Neural cell (in vitro differentiated cells): ENCODE results near the gene OR51I2. TPM values are rescaled to one million over a fixed set of nuclear protein-coding genes. Genes with fewer than 3 reads are reported as not detected.

Experiments
- H2AFZ ChIP-seq: fragments of 200-600, 300-800 bp; sonication (generic), shearing (Covaris generic); 2 replicates; pipeline ENCODE4 v1.6.0; 2014; ENCODE audit warnings: low read depth, mild to moderate bottlenecking, antibody characterized with exemption, low read length, moderate library complexity
- H3F3A ChIP-seq: fragments of 200-600 bp; shearing (Covaris generic); 2 replicates; pipeline ENCODE4 v1.6.1; 2016; ENCODE audit warnings: mild to moderate bottlenecking, moderate library complexity, mixed read lengths, antibody characterized with exemption, low read length; ENCODE audit not compliant: insufficient read depth, poor library complexity, severe bottlenecking
- H3K27ac ChIP-seq: fragments of 200-600, 300-800 bp; sonication (generic), shearing (Covaris generic); 2 replicates; pipeline ENCODE4 v1.5.1; 2014; ENCODE audit warnings: mild to moderate bottlenecking, low read length, moderate library complexity
- H3K27me3 ChIP-seq: fragments of 300-800, 200-600 bp; sonication (generic), shearing (Covaris generic); 2 replicates; pipeline ENCODE4 v1.6.0; 2014; ENCODE audit warnings: mild to moderate bottlenecking, low read depth, low read length, moderate library complexity; ENCODE audit not compliant: insufficient read depth
- H3K36me3 ChIP-seq: fragments of 300-800, 200-600 bp; sonication (generic), shearing (Covaris generic); 2 replicates; pipeline ENCODE4 v1.5.1; 2014; ENCODE audit warnings: mild to moderate bottlenecking, antibody characterized with exemption, low read length, moderate library complexity; ENCODE audit not compliant: insufficient read depth
- H3K4me2 ChIP-seq: fragments of 300-800, 200-600 bp; sonication (generic), shearing (Covaris generic); 2 replicates; pipeline ENCODE4 v1.6.0; 2014; ENCODE audit warnings: mild to moderate bottlenecking, low read length
- H3K4me3 ChIP-seq: fragments of 300-800, 200-600 bp; sonication (generic), shearing (Covaris generic); 2 replicates; pipeline ENCODE4 v1.5.1; 2014; ENCODE audit warnings: mild to moderate bottlenecking, low read length, moderate library complexity
- H3K79me2 ChIP-seq: fragments of 200-600 bp; shearing (Covaris generic); replicated peaks from 2 replicates; pipeline ENCODE4 v1.6.0; 2014; ENCODE audit warnings: mild to moderate bottlenecking, low read length, moderate library complexity; ENCODE audit not compliant: insufficient read depth
- H3K9ac ChIP-seq: fragments of 300-800, 200-600 bp; sonication (generic), shearing (Covaris generic); 2 replicates; pipeline ENCODE4 v1.6.1; 2016; ENCODE audit warnings: mild to moderate bottlenecking, low read length, mixed read lengths
- H3K9me2 ChIP-seq: fragments of 200-600 bp; shearing (Covaris generic); 2 replicates; pipeline ENCODE4 v1.6.1; 2016; ENCODE audit warnings: mild to moderate bottlenecking, low read length, mixed read lengths; ENCODE audit not compliant: insufficient read depth
- H3K9me3 ChIP-seq: fragments of 200-600, 300-800 bp; sonication (generic), shearing (Covaris generic); 2 replicates; pipeline ENCODE4 v1.6.1; 2016; ENCODE audit warnings: mild to moderate bottlenecking, mixed run types, low read length, moderate library complexity, mixed read lengths
- H4K20me1 ChIP-seq: fragments of 200-600 bp; shearing (Covaris generic); 2 replicates; pipeline ENCODE4 v1.6.1; 2016; ENCODE audit warnings: mild to moderate bottlenecking, mixed run types; ENCODE audit not compliant: insufficient read depth
- EP300 ChIP-seq: fragments of 450-650 bp; conservative IDR thresholded peaks from 2 replicates; pipeline ENCODE4 v1.6.1; 2014; ENCODE audit warnings: antibody characterized with exemption, mild to moderate bottlenecking, moderate library complexity; ENCODE audit not compliant: poor library complexity, severe bottlenecking
- EZH2 ChIP-seq: fragments of 200-600, 300-800 bp; shearing (Covaris generic), sonication (generic); IDR thresholded peaks from 2 replicates; pipeline ENCODE4 v1.6.1; 2014; ENCODE audit warnings: antibody characterized with exemption, low read length, borderline replicate concordance, mild to moderate bottlenecking; ENCODE audit not compliant: insufficient read depth, poor library complexity, severe bottlenecking
- MXI1 ChIP-seq: fragments of 450-650 bp; conservative IDR thresholded peaks from 2 replicates; pipeline ENCODE4 v1.6.1; 2014; ENCODE audit warnings: antibody characterized with exemption, mild to moderate bottlenecking; ENCODE audit not compliant: poor library complexity, severe bottlenecking
- POLR2AphosphoS5 ChIP-seq: IDR thresholded peaks from 2 replicates; pipeline ENCODE4 v1.6.1; 2012
- RAD21 ChIP-seq: fragments of 450-650 bp; conservative IDR thresholded peaks from 2 replicates; pipeline ENCODE4 v1.6.1; 2014; ENCODE audit warnings: antibody characterized with exemption, mild to moderate bottlenecking, moderate library complexity
- SMC3 ChIP-seq: fragments of 450-650 bp; conservative IDR thresholded peaks from 2 replicates; pipeline ENCODE4 v1.6.1; 2014; ENCODE audit warnings: antibody characterized with exemption, mild to moderate bottlenecking, moderate library complexity; ENCODE audit not compliant: poor library complexity
- TAF1 ChIP-seq: IDR thresholded peaks from 2 replicates; pipeline ENCODE4 v1.6.1; 2012; ENCODE audit warnings: low read depth
- polyA plus RNA-seq: library from polyadenylated mRNA; depleted of rRNA; stranded (reverse); fragments of >200 nt; gene quantifications from 2 replicates; pipeline ENCODE4 v1.2.3, GENCODE V29; 2014
- TF ChIP-seq, protein P1 (sequence below): IDR thresholded peaks from 2 replicates; pipeline ENCODE4 v1.6.1; 2012; ENCODE audit warnings: borderline replicate concordance
- TF ChIP-seq, protein P2 (sequence below): fragments of 450-650 bp; IDR thresholded peaks from 2 replicates; pipeline ENCODE4 v1.5.1; 2014; ENCODE audit warnings: antibody characterized with exemption, mild to moderate bottlenecking, moderate library complexity; ENCODE audit not compliant: poor library complexity, severe bottlenecking

Gene OR51I2
- polyA plus RNA-seq, 1 donor from 2014 or later = not detected

DNA sequence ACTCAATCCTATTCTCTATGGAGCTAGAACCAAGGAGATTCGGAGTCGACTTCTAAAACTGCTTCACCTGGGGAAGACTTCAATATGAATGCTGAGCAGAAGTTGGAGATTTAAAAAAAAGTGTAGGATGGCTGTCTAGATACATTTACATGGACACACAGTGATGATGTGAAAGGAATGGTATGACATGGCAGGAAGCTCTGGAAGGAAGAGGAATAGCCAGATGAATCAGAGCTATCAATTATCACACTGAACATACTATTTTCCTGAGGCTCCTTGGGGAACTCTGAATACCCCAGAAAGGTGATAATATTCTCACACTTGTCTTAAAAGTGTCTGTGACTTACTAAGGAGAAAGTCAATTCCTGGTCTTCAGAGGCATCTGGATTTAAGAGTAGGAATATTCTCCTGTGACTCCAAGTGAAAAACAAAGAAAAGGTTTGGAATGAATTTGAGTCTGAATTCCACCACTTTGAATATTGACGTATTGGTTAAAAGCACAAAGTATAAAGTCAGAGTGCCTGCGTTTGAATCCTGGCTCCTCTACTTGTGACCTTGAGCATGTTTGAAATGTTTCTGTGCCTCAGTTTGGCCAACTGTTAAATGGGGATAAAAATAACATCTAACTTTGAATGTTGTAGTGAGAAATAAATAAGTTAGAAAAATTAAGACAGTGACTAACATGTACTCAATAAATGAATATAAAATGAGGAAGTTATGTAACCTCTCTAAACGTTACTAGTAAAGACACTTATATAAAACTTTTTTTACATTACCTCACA is 40.6 kb downstream of the OR51I2 start:
- Histone ChIP-seq H3K27me3 (no peaks in the 10 kb centered on the region), H3K4me3 (no peak overlapping the region), H3K79me2 (no peaks in the 10 kb centered on the region), H3K4me2 (no peak overlapping the region), H3K27ac (no peak overlapping the region), H4K20me1 (no peaks in the 10 kb centered on the region), H3K9me2 (no peaks in the 10 kb centered on the region), H3F3A (no peaks in the 10 kb centered on the region), H3K36me3 (no peaks in the 10 kb centered on the region), H3K9me3 (no peaks in the 10 kb centered on the region), H2AFZ (no peak overlapping the region), H3K9ac (no peak overlapping the region)
- TF ChIP-seq, protein P1, sequence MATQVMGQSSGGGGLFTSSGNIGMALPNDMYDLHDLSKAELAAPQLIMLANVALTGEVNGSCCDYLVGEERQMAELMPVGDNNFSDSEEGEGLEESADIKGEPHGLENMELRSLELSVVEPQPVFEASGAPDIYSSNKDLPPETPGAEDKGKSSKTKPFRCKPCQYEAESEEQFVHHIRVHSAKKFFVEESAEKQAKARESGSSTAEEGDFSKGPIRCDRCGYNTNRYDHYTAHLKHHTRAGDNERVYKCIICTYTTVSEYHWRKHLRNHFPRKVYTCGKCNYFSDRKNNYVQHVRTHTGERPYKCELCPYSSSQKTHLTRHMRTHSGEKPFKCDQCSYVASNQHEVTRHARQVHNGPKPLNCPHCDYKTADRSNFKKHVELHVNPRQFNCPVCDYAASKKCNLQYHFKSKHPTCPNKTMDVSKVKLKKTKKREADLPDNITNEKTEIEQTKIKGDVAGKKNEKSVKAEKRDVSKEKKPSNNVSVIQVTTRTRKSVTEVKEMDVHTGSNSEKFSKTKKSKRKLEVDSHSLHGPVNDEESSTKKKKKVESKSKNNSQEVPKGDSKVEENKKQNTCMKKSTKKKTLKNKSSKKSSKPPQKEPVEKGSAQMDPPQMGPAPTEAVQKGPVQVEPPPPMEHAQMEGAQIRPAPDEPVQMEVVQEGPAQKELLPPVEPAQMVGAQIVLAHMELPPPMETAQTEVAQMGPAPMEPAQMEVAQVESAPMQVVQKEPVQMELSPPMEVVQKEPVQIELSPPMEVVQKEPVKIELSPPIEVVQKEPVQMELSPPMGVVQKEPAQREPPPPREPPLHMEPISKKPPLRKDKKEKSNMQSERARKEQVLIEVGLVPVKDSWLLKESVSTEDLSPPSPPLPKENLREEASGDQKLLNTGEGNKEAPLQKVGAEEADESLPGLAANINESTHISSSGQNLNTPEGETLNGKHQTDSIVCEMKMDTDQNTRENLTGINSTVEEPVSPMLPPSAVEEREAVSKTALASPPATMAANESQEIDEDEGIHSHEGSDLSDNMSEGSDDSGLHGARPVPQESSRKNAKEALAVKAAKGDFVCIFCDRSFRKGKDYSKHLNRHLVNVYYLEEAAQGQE = no peak
- TF ChIP-seq EZH2 (no peak), TAF1 (no peak), RAD21 (no peak), MXI1 (no peak), EP300 (no peak), SMC3 (no peak), POLR2AphosphoS5 (no peak)
- TF ChIP-seq, protein P2, sequence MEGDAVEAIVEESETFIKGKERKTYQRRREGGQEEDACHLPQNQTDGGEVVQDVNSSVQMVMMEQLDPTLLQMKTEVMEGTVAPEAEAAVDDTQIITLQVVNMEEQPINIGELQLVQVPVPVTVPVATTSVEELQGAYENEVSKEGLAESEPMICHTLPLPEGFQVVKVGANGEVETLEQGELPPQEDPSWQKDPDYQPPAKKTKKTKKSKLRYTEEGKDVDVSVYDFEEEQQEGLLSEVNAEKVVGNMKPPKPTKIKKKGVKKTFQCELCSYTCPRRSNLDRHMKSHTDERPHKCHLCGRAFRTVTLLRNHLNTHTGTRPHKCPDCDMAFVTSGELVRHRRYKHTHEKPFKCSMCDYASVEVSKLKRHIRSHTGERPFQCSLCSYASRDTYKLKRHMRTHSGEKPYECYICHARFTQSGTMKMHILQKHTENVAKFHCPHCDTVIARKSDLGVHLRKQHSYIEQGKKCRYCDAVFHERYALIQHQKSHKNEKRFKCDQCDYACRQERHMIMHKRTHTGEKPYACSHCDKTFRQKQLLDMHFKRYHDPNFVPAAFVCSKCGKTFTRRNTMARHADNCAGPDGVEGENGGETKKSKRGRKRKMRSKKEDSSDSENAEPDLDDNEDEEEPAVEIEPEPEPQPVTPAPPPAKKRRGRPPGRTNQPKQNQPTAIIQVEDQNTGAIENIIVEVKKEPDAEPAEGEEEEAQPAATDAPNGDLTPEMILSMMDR = no peak

DNA sequence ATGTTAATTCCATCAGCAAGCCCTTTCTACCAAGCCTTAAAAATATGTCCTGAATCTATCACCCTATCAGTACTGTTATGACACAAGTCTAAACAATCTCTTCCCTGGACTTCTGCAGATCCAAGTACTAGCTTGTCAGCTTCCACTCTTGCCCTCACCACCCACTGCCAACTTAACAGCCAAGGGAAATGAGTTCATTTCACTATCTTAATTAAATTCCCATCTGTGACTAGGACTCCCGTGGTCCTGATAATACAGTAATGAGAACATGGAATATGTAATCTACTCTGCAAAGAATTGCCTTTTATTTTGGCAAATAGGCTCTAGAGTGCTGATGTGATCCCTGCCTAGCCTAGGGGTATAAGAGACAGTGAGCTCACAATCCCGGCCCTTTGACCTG is 50.5 kb downstream of the OR51I2 start:
- TF ChIP-seq EP300 (no peak), MXI1 (no peak), EZH2 (no peak), SMC3 (no peak), TAF1 (no peak), POLR2AphosphoS5 (no peak), RAD21 (no peak)
- TF ChIP-seq, protein P1 = no peak
- TF ChIP-seq, protein P2 = no peak
- Histone ChIP-seq H3K79me2 (no peaks in the 10 kb centered on the region), H3K27ac (no peak overlapping the region), H3K36me3 (no peaks in the 10 kb centered on the region), H3F3A (no peaks in the 10 kb centered on the region), H3K9ac (no peak overlapping the region), H3K4me3 (no peak overlapping the region), H3K27me3 (no peaks in the 10 kb centered on the region), H4K20me1 (no peaks in the 10 kb centered on the region), H2AFZ (no peak overlapping the region), H3K4me2 (no peak overlapping the region), H3K9me3 (no peaks in the 10 kb centered on the region), H3K9me2 (no peaks in the 10 kb centered on the region)
